Spleen (tissue), 7 donors: ENCODE results near the gene PTP4A2.

Source experiments
- POLR2A ChIP-seq, 3 donors: fragments of 450-650 bp; IDR thresholded peaks; one replicate each; pipeline ENCODE4 v1.5.1; 2017; ENCODE audit warnings: antibody characterized with exemption in 3 of 3, mild to moderate bottlenecking in 1 of 3
- POLR2AphosphoS5 ChIP-seq, 3 donors: sonication (generic); formaldehyde crosslinking; IDR thresholded peaks; one replicate each; pipeline ENCODE4 v1.5.1; 2017; ENCODE audit warnings: antibody characterized with exemption in 3 of 3
- TF ChIP-seq, protein P1 (sequence below), 11 experiments: fragments of 200-600 bp in 7 of 11; fragments of 450-650 bp in 4 of 11; sonication (generic) in 4 of 11; IDR thresholded peaks in 8 of 11; conservative IDR thresholded peaks in 3 of 11; 1 replicate in 7 of 11; 2 replicates in 4 of 11; pipeline versions ENCODE4 v1.4.0 to v1.8.0; 2016 to 2021; ENCODE audit warnings: antibody characterized with exemption in 11 of 11, inconsistent platforms in 4 of 11, mild to moderate bottlenecking in 1 of 11
- donor health status: DM: no; HTN: no; CAD: no; lungs with moderate emphysema.
- donor health status: DM: no; HTN: no; CAD: no.
- donor health status: DM: no; HTN: no; CAD: no.

- TF ChIP-seq, protein P1, sequence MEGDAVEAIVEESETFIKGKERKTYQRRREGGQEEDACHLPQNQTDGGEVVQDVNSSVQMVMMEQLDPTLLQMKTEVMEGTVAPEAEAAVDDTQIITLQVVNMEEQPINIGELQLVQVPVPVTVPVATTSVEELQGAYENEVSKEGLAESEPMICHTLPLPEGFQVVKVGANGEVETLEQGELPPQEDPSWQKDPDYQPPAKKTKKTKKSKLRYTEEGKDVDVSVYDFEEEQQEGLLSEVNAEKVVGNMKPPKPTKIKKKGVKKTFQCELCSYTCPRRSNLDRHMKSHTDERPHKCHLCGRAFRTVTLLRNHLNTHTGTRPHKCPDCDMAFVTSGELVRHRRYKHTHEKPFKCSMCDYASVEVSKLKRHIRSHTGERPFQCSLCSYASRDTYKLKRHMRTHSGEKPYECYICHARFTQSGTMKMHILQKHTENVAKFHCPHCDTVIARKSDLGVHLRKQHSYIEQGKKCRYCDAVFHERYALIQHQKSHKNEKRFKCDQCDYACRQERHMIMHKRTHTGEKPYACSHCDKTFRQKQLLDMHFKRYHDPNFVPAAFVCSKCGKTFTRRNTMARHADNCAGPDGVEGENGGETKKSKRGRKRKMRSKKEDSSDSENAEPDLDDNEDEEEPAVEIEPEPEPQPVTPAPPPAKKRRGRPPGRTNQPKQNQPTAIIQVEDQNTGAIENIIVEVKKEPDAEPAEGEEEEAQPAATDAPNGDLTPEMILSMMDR (IDR thresholded peaks at IDR 0.05 in 8 of 11, conservative IDR thresholded peaks at IDR 0.05 in 3 of 11): no peak
- no peak for TF ChIP-seq POLR2AphosphoS5 (IDR thresholded peaks at IDR 0.05)
- no peak for TF ChIP-seq POLR2A (IDR thresholded peaks at IDR 0.05)
These were observed 40.8 kb upstream of the PTP4A2 start for GRCh38 chr1:31978843-31979400.
